Brain microvascular endothelial cell (primary cell): ENCODE measurements around the gene MAP4K3.

Experiments used
- DNase-seq: peaks from one replicate; pipeline ENCODE4 v3.0.0-alpha.2; 2020
- H3K27ac ChIP-seq: fragments of 250-450 bp; sonication (Bioruptor Pico); 2 replicates; pipeline ENCODE4 v1.5.1; 2020; ENCODE audit warnings: mild to moderate bottlenecking, moderate library complexity
- H3K27me3 ChIP-seq: fragments of 250-450 bp; sonication (Bioruptor Pico); replicated peaks from 2 replicates; pipeline ENCODE4 v1.5.1; 2020; ENCODE audit warnings: mild to moderate bottlenecking
- H3K36me3 ChIP-seq: fragments of 250-450 bp; sonication (Bioruptor Pico); replicated peaks from 2 replicates; pipeline ENCODE4 v1.5.1; 2020; ENCODE audit warnings: mild to moderate bottlenecking
- H3K4me3 ChIP-seq: 2 replicates; pipeline ENCODE4 v1.5.1; 2011; ENCODE audit warnings: low read depth, mild to moderate bottlenecking, control low read depth, low read length, moderate library complexity
- in situ Hi-C: cut with HindIII; loops from 2 replicates; pipeline ENCODE4 v1.10.0; 2017; ENCODE audit warnings: low sequenced_read_pairs, low pct_ligation_motif_present
- TF ChIP-seq, protein P1 (sequence below): IDR thresholded peaks from 2 replicates; pipeline ENCODE4 v1.5.1; 2011; ENCODE audit warnings: low read depth, mild to moderate bottlenecking, moderate library complexity, low read length, control low read depth, inconsistent platforms; ENCODE audit errors: missing control alignments

MAP4K3 gene

DNA sequence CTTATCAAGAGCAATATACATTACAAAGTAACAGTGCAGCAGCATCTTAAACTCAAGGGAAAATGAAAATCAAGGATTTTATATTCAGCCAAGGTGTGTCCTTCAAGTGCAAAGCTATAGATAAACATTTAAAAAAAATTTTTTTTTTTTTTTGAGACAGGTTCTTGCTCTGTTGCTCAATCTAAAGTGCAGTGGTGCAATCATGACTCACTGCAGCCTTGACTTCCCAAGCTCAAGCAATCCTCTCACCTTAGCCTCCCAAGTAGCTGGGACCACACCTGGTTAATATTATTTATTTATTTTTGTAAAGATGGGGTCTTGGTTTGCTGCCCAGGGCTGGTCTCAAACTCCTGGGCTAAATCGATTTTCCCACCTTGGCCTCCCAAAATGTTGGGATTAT is 202.3 kb downstream of the MAP4K3 start:
- TF ChIP-seq, protein P1, sequence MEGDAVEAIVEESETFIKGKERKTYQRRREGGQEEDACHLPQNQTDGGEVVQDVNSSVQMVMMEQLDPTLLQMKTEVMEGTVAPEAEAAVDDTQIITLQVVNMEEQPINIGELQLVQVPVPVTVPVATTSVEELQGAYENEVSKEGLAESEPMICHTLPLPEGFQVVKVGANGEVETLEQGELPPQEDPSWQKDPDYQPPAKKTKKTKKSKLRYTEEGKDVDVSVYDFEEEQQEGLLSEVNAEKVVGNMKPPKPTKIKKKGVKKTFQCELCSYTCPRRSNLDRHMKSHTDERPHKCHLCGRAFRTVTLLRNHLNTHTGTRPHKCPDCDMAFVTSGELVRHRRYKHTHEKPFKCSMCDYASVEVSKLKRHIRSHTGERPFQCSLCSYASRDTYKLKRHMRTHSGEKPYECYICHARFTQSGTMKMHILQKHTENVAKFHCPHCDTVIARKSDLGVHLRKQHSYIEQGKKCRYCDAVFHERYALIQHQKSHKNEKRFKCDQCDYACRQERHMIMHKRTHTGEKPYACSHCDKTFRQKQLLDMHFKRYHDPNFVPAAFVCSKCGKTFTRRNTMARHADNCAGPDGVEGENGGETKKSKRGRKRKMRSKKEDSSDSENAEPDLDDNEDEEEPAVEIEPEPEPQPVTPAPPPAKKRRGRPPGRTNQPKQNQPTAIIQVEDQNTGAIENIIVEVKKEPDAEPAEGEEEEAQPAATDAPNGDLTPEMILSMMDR = no peak
- no peak for DNase-seq
- Histone ChIP-seq H3K27me3 (no peaks in the 10 kb centered on the region), H3K27ac (no peak overlapping the region), H3K36me3 (no peaks in the 10 kb centered on the region), H3K4me3 (no peak overlapping the region)
- in situ Hi-C loops = loop anchor here (25.0 kb wide), 1 partner anchor 172 kb away; no protein-coding TSS in a partner anchor

DNA sequence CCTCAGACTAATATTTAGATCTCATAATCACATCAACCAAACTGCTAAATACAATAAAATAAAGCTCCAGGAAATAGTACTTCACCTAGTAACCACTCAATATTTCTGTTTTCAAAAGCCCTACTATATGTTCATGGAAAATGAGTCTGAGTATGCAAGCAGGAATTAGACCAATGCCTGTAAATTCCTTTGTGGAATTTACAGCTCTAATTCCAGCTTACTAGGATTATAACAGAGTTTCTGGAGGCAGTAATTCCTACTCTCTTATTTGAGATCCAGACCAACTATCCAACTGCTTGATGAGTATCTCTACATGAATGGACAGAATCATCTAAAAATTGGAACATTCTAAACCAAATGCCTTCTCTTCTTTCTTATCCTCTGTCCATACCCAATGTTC is 204.9 kb downstream of the MAP4K3 start:
- DNase-seq = no peak
- H3K4me3 ChIP-seq = no peak overlapping the region
- no peaks in the 10 kb centered on the region for H3K27me3 ChIP-seq
- TF ChIP-seq, protein P1 = no peak
- no peaks in the 10 kb centered on the region for H3K36me3 ChIP-seq
- in situ Hi-C loops = loop anchor here (25.0 kb wide), 1 partner anchor 170 kb away; no protein-coding TSS in a partner anchor
- H3K27ac ChIP-seq = no peak overlapping the region

- H3K4me3 ChIP-seq = peak overlapping the region; percentile 50
- no peaks in the 10 kb centered on the region for H3K27me3 ChIP-seq
- DNase-seq = no peak
These were observed 208.5 kb downstream of the MAP4K3 start for GRCh38 chr2:39228413-39229209.

DNA sequence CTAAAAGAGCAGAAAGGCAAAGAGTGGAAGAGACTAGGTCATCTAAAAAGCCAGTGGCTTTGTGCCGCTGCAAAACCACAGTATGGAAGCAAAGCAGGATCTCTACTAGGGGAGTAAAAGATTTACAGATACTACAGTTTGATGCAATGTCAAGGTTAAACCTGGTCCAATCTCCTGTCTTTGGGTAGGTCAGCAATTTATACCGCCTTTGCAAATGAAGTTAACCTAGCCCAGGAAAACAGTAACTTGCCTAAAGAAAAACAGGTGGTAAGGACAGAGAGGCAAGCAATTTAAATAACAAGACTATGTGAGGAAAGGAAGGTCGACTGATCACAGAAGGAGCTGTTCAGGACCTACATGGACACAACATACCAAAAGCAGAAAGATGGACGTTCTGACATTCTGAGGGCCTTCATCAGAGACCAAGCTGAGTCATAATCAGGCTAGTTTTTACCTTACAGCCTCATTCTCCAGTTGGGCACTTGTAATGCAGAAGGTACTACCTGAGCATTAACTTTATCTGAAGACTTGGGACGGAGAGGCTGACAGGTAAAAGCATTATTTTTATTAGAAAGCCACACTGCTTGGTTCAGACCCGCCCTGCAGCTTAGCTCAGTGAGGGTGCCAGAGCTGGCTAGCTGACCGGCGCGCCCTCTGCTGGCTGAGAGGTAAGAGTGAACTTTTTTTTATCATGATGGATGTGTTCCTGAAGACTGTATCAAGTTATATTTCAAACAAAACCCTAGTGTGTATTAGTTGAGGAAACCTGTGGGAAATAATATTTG is 209.3 kb downstream of the MAP4K3 start:
- peak overlapping the region; percentile 50 for H3K4me3 ChIP-seq
- TF ChIP-seq, protein P1 = peak; percentile 91

More at GRCh38 chr2:39228413-39229209, 208.5 kb downstream of the MAP4K3 start:
- TF ChIP-seq, protein P1 = no peak
- in situ Hi-C loops = loop anchor here (25.0 kb wide), 1 partner anchor 166 kb away; no protein-coding TSS in a partner anchor
- no peak overlapping the region for H3K27ac ChIP-seq
- H3K36me3 ChIP-seq = no peaks in the 10 kb centered on the region

DNA sequence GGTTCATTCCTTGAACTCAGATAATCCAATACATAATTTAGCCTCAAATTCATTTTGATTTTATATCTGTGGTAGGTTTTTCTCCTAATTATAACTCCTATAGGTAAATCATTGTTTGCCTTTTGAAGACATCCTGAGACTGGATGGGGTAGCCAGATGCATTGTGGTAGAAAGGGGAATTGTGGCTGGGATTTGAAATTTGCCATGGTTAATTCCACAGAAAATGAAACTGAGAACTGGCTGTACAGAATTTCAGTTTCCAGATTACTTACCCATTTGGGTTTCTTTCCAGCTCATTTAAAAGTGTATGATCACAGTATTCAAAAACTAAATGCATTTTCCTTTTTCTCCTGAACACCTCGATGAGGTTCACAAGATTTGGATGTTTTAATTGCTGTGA is 211.5 kb downstream of the MAP4K3 start:
- H3K4me3 ChIP-seq = no peak overlapping the region
- no peak for DNase-seq
- H3K27me3 ChIP-seq = no peaks in the 10 kb centered on the region
- TF ChIP-seq, protein P1 = no peak
- no peaks in the 10 kb centered on the region for H3K36me3 ChIP-seq
- no peak overlapping the region for H3K27ac ChIP-seq
- in situ Hi-C loops = loop anchor here (25.0 kb wide), 1 partner anchor 163 kb away; no protein-coding TSS in a partner anchor

More for the DNA sequence above, 209.3 kb downstream of the MAP4K3 start:
- Histone ChIP-seq H3K36me3 (no peaks in the 10 kb centered on the region), H3K27me3 (no peaks in the 10 kb centered on the region), H3K27ac (no peak overlapping the region)
- in situ Hi-C loops = loop anchor here (25.0 kb wide), 1 partner anchor 166 kb away; no protein-coding TSS in a partner anchor
- DNase-seq = peak; percentile 69
